Measurements from ENCODE around the gene ARID3C.

Gene ARID3C

DNA sequence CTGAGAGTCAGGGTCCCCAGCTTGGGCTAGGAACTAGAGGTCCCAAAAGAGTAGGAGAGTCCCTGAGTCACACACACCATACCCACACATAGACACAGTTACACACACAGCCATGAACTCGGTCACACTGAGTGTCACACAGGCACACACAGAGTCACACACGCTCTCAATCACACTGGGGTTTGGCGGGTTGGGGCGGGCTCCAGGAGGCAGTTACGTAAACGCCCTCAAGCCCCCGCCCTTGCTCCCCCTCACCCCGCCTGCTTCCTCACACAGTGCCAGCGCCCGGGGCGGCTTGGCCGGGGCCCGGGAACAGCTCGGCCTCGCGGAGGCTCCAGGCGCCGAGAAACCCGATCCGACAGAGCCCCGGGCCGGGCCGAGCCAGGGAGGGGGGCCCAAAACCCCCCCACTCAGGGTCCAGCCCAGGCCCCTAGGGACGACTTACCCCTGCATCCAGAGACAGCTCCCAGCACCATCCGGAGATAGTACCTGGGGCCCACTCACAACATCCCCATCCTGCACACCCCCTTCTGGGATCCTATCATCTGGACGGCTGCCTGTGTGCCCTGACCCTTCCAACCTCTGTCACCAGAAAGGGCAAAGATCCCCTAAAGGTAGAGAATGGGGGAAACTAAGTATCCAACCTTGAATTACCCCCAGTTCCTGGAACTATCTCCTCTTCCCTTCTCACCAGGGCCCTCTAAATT is 35.8 kb downstream of the ARID3C start:
- peak in 1 of 2 donors; percentile 22 for DNase-seq

GRCh38 chr9:34591917-34592866 is 36.7 kb downstream of the ARID3C start:
- no peak for DNase-seq

- peak; percentile 74 to 75 for DNase-seq
Observed at GRCh38 chr9:34591248-34591916, 37.5 kb downstream of the ARID3C start.

DNA sequence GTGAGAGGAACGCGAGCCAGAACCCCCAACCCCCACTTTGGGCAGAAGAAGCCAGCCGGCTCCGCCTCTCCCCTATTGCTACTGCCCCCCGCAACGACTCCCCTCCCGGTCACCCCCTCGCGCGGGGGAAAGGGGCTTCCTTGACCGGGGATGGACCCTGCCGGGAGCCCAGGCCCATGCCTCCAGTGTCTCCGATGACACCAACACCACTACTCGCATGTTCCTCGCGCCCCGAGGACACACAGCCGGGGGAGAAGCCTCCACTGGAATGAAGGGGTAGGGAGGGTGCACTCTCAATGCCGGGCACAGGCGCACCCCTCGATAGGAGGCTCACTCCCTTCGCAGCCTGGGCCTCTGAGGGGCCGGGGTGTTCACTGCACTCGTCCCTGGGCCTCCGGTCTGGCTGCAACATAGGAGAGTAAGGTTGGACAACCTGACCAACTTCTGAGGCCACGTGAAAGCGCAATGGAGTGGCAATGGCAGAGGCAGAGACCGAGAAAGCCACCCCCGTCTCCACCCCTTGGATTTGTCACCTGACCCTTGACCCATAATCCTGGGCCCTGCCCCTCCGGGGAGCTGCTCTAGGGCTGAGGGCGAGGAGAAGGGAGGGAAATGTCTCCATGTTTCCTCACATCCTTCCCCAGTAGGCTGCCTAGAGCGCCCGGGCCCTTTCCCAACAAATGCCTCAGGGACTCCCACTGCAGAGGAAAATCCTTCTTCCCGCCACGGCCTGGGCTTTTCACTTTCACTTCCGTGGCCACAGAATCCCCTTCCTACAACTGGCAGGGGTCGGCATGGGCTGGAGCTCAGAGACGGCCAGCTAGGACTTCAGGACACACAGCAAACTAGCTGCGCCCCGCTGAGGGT is 38.3 kb downstream of the ARID3C start:
- no peak for DNase-seq

- no peak for DNase-seq
Observed at GRCh38 chr9:34589636-34590380, 39.1 kb downstream of the ARID3C start, which contains the start of gene CNTFR. CNTFR (minus strand) TSS chr9:34589724; CDS start chr9:34568981, 20,743 bp downstream.

DNA sequence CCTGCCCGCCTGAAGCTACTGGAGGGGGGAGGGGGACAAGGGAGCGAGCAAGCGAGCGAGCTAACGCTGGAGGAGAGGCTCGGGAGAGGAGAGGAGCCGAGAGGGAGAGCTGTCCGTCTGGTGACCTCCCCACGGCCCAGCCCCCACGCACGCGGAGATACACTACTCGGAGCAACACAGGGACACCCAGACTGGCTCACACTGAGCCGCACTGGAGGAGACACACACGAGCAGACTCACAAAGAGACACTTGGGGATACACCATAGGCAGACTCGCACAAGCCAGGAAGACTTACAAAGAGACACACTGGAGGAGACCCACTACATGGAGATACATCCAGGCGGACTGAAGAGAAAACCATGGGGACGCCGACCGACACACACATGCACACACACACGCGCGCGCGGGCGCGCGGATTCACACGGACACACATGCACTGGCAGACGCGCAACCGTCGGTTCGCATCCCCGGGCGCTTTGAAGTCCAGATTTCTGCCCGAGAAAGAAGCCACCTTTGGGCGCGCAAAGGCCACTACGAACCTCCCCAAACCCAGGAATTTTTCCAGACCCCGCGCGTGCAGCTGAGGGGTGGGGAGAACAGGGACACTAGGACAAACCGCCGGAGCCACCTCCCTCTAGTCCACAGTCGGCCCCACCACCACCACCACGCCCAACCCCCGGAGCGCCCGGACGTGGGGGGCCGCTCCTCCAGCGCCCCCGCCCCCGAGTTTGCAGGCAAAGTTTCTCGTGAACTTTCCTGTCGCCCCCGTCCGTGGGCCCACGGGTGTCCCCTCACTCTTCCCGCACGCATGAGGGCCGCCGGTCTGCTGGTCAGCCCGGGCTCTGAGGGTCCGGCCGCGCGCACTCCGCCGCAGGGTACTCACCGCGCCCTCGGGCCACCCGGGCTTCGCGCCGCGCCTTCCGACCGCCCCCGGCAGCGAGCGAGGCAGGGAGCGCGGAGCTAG is 39.9 kb downstream of the ARID3C start:
- no peak for DNase-seq

- DNase-seq, result no peak
Observed at GRCh38 chr9:34587271-34587670, 41.6 kb downstream of the ARID3C start.

- DNase-seq, result no peak
Observed at GRCh38 chr9:34585946-34586669, 42.8 kb downstream of the ARID3C start.

- no peak for DNase-seq
Observed at GRCh38 chr9:34584970-34585369, 43.9 kb downstream of the ARID3C start.

- no peak for DNase-seq
Observed at GRCh38 chr9:34582787-34583186, 46.1 kb downstream of the ARID3C start.

DNA sequence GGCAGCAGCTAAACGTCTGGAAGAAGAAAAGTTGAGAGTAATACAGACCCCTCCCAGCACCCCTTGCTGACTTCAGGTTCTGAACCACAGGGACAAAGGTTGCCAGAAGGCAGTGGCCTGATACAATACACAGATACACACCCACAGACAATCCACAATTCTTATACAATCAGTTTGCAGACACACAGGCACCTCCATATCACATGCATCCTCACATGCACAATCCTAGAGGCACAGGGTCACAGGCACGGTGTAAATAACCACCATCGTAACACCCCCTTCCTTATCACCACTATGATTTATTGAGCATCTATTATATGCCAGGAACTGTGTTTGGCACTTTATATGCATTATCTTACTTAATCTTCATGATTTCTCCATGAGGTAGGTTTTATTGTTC is 47.5 kb downstream of the ARID3C start:
- DNase-seq, result no peak

DNA sequence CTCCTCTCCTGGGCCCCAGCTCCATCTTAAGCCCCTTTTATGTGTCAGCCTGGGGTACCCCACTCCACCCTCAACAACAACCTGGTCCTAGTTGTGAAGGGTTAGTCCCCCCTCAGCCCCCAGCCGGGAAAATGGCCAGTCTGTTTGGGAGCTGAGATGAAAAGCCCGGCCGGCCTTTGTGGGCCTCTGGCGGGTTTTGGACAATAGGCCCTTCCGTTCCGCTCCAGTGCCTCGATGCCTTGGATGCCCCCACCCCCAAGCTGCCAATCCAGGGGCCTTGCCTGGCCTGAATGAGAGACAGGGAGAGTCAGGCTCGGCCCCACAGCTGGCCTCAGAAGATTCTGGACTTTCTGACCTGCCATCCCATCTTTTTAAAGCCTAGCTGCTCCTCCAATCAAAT is 48.5 kb downstream of the ARID3C start:
- no peak for DNase-seq

GRCh38 chr9:34579808-34580163 is 49.1 kb downstream of the ARID3C start:
- DNase-seq, result no peak

GRCh38 chr9:34579104-34579807 is 49.6 kb downstream of the ARID3C start:
- DNase-seq, result no peak

- DNase-seq, result no peak
Observed at GRCh38 chr9:34578241-34579103, 50.4 kb downstream of the ARID3C start.

- no peak for DNase-seq
Observed at GRCh38 chr9:34577400-34578240, 51.2 kb downstream of the ARID3C start.

All from CD4-positive, alpha-beta T cell treated with Interleukin-1 beta for 1 hour (primary cell).